WI38 (cell line): ENCODE data around the gene ARFRP1.

Experiments used
- H3K4me3 ChIP-seq: 2 replicates; pipeline ENCODE4 v1.5.1; 2011; ENCODE audit warnings: low read depth, mild to moderate bottlenecking, control low read depth, low read length
- TF ChIP-seq, protein P1 (sequence below): IDR thresholded peaks from 2 replicates; pipeline ENCODE4 v1.5.1; 2012; ENCODE audit warnings: low read depth, mild to moderate bottlenecking, control low read depth, low read length

ARFRP1 gene

DNA sequence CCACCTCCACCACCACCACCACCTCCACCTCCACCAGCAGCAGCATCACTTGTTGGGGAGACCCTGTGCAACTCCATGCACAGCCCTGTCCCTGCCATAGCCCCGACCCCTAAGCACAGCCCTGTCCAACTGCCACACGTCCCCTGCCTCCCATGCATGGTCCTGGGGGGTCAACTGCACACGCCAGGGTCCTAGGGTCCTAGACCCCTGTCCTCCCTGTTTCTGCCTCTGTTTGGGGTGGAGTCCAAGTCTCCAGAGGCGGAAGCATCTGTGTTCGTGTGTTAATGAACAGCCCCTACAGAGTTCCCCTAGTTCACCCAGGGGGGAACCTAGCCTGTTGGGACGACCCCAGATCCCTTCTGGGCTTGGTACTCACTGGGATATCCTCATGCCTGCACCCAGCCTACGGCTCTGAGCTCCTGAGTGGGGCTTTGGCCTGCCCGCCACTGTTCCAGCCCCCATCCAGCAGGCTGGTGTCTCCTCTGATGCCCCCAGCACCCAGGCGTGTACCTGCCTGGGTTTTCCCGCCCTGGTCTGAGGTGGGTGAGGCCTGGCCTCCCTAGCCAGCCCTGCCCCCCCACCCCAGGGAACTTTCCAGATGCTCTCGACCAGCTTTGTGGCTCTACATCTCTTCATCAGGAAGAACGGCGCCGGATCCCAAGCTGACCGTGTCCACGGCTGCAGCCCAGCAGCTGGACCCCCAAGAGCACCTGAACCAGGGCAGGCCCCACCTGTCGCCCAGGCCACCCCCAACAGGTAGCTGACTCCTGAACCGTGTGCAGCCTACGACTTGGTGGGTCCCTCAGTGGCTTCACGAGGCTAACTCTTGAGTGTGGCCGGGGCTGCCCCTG lies 13.8 kb downstream of the ARFRP1 start:
- H3K4me3 ChIP-seq: no peak overlapping the region
- TF ChIP-seq, protein P1, sequence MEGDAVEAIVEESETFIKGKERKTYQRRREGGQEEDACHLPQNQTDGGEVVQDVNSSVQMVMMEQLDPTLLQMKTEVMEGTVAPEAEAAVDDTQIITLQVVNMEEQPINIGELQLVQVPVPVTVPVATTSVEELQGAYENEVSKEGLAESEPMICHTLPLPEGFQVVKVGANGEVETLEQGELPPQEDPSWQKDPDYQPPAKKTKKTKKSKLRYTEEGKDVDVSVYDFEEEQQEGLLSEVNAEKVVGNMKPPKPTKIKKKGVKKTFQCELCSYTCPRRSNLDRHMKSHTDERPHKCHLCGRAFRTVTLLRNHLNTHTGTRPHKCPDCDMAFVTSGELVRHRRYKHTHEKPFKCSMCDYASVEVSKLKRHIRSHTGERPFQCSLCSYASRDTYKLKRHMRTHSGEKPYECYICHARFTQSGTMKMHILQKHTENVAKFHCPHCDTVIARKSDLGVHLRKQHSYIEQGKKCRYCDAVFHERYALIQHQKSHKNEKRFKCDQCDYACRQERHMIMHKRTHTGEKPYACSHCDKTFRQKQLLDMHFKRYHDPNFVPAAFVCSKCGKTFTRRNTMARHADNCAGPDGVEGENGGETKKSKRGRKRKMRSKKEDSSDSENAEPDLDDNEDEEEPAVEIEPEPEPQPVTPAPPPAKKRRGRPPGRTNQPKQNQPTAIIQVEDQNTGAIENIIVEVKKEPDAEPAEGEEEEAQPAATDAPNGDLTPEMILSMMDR: no peak

DNA sequence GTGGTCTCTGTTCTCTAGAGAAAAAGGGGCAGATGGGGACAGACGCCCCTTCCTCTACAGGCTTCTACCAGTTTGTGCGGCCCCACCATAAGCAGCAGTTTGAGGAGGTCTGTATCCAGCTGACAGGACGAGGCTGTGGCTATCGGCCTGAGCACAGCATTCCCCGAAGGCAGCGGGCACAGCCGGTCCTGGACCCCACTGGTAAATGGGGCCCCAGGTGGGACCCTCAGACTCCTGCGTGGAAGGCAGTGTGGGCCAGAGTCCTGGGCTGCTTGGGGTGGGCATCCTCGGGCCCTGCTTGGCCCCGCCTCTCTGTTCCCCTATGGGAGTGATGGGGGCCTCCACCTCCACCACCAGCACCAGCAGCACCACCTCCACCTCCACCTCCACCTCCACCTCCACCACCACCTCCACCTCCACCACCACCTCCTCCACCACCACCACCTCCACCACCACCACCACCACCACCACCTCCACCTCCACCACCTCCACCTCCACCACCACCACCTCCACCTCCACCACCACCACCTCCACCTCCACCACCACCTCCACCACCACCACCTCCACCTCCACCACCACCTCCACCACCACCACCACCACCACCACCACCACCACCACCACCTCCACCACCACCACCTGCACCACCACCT lies 14.6 kb downstream of the ARFRP1 start:
- TF ChIP-seq, protein P1: no peak
- no peak overlapping the region for H3K4me3 ChIP-seq

DNA sequence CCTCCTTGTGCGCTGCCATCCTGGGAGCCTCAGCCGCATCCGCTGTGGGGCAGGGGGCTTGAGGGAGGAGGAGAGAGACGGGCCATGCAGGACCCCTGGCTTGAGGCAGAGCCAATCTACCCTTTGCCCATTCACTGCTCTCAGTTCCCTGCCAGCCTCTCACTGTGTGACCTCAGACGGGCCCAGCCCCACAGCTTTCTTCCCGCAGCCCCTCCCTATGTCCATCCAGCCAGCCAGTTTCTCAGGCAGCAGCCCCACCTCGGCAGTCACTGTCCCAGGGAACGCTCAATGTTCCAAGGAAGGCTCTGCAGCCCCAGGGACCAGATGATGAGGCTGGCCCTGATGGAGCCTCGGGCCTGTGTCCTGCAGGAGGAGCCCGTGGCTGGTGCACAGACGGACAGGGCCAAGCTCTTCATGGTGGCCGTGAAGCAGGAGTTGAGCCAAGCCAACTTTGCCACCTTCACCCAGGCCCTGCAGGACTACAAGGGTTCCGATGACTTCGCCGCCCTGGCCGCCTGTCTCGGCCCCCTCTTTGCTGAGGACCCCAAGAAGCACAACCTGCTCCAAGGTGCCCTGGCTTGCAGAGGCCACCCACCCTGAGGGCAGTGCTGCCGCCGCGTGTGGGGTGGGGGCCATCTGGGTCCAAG lies 15.2 kb downstream of the ARFRP1 start:
- H3K4me3 ChIP-seq: no peak overlapping the region
- TF ChIP-seq, protein P1: no peak

DNA sequence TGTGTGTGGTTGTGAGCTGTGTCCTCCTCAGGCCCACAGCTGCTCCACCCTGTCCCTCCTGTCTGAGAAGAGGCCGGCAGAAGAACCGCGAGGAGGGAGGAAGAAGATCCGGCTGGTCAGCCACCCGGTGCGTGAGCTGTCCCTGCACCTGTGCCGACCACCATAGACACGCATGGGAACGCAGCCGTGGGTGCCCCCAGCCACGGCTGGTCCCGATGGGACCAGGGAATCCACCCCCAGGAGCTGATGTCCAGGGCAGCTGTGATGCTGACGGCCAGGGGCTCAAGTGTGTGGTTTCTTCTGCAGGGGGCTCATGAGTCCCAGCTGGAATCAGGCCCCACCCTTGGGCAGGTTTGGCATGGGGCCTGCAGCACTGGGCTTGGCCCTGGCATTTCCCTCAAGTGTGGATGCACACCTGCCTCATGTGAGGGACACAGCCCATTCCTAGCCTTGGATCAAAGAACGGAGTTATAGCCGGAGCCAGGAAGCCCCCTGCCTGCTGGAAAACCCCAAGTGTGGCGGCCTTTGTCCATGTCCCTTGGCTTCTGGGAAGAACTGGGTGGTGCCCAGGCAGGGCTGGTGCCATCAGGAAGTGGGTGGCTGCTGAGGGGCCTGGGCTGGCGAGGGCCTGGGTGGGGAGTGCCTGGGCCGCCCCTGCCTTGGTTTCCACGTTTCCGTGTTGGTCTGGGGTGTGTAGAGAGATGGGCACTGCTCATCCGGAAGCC lies 15.9 kb downstream of the ARFRP1 start:
- H3K4me3 ChIP-seq: no peak overlapping the region
- TF ChIP-seq, protein P1: no peak

DNA sequence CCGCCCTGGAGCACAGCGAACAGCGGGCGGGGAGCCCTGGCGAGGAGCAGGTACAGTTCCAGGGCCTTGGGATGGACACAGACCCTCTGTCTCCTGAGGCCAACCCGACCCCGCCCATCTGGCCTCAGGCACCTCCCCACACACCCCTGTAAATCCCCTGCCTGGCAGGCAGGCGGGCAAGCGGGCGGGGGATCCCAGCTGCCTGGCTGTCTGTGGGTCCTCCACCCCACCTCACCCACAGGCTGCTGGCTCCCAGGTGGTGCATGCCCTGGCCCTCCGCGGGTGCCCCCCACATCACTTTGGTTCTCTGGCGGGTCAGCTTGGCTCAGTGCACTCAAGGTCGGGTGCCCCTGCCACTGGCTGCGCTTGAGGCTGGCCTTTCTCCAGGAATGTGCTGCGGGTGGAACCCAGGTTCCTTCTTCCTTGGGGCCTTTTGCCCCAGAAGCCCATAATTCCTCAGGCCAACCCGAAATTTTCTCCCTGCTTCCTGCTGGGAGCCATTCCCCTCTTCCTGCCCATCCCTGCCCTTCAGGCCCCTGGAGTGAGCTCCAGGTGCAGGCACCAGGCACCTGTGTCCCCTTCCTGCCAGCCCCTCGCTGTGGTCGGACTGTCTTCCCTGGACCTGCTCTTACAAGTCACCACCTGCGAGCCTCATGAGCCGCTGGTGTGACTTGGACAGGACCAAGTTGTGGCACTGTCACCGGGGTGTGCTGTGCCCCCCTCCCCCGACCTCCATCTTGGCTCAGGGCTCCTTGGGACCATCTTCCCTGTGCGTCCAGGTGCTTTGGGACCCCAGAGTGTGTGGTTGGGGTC lies 16.7 kb downstream of the ARFRP1 start:
- H3K4me3 ChIP-seq: no peak overlapping the region
- TF ChIP-seq, protein P1: no peak

DNA sequence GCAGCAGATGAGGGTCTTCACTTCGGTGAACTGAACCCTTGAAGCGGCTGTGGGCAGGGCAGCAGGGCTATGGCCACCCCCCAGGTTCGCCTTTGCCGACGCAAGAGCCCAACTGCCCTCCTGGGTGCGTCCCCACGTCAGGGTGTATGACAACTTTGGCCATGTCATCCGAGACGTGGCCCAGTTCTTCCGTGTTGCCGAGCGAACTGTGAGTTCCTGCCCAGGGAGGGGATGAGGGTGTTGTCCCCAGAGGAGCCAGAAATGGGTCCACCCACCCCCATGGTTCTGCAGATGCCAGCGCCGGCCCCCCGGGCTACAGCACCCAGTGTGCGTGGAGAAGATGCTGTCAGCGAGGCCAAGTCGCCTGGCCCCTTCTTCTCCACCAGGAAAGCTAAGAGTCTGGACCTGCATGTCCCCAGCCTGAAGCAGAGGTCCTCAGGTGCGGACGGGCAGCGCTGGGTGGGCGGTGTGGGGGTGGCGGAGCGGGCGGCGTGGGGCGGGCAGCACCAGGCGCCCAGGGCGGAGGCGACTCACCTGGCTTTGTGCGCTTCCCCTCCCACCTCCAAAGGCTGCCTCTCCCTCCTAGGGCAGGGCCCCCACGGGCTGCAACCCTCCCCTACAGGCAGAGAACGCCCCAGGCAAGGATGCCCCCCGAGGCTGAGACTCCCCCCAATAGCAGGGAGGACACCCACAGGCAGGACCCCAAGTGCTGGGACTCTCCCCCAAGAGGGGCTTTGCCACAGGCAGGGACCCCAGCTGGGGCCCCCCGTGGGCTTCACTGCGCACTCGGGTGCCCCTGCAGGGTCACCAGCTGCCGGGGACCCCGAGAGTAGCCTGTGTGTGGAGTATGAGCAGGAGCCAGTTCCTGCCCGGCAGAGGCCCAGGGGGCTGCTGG lies 17.5 kb downstream of the ARFRP1 start:
- TF ChIP-seq, protein P1: no peak
- no peak overlapping the region for H3K4me3 ChIP-seq
